Kidney epithelial cell (primary cell): ENCODE measurements around the gene MDM2. TPM values are rescaled to one million over a fixed set of nuclear protein-coding genes. Genes with fewer than 3 reads are reported as not detected.

Experiments used
- DNase-seq: peaks from one replicate; pipeline ENCODE4 v3.0.0-alpha.2; 2010; ENCODE audit warnings: low read depth
- H3K27me3 ChIP-seq: 2 replicates; pipeline ENCODE4 v1.6.0; 2011; ENCODE audit warnings: low read length; ENCODE audit not compliant: control insufficient read depth, insufficient read depth
- H3K36me3 ChIP-seq: 2 replicates; pipeline ENCODE4 v1.5.1; 2011; ENCODE audit warnings: low read length; ENCODE audit not compliant: control insufficient read depth, insufficient read depth
- H3K4me3 ChIP-seq: 2 replicates; pipeline ENCODE4 v1.5.1; 2011; ENCODE audit warnings: low read depth, mild to moderate bottlenecking, control low read depth, low read length
- CTCF ChIP-seq: IDR thresholded peaks from 2 replicates; pipeline ENCODE4 v1.5.1; 2011; ENCODE audit warnings: mild to moderate bottlenecking, moderate library complexity, low read length, control low read depth, inconsistent platforms; ENCODE audit not compliant: insufficient read depth, poor library complexity, severe bottlenecking
- total RNA-seq: library from RNA; depleted of rRNA; stranded (reverse); fragments of >200 nt; gene quantifications from 2 replicates; pipeline ENCODE4 v1.2.3, GENCODE V29; 2015

The MDM2 gene
- total RNA-seq, 1 donor from 2014 or later, result 195 TPM

- no peak for DNase-seq
- TF ChIP-seq CTCF, result no peak
- no peaks in the 10 kb centered on the region for H3K27me3 ChIP-seq
- H3K4me3 ChIP-seq, result no peak overlapping the region
- H3K36me3 ChIP-seq, result no peaks in the 10 kb centered on the region
Measured at GRCh38 chr12:68788554-68789143, 19.3 kb upstream of the MDM2 start.

DNA sequence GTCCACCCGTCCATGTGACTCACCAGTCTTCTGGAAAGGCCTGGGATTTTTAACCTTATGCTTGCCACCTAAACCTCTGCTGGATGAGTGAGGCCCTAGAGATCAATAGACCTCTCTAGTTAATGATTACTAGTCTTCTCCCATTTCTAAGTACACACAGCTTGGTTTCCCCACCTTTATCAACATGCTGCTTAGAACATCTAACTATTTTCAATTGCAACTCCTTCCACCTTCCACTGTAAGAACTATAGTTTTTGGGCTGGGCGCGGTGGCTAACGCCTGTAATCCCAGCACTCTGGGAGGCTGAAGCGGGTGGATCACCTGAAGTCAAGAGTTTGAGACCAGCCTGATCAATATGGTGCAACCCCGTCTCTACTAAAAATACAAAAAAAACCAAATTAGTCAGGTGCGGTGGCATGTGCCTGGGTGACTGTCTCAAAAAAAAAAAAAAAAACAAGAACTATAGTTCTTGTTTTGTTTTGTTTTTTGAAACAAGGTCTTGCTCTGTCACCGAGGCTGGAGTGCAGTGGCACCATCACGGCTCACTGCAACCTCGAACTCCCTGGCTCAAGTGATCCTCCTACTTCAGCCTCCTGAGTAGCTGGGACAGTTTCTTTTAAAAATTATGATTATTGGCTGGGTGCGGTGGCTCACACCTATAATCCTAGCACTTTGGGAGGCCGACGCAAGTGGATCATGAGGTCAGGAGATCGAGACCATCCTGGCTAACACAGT, 18.7 kb upstream of the MDM2 start:
- H3K36me3 ChIP-seq, result no peaks in the 10 kb centered on the region
- no peak overlapping the region for H3K4me3 ChIP-seq
- TF ChIP-seq CTCF, result no peak
- no peaks in the 10 kb centered on the region for H3K27me3 ChIP-seq
- DNase-seq, result no peak

- H3K4me3 ChIP-seq, result no peak overlapping the region
- H3K27me3 ChIP-seq, result no peaks in the 10 kb centered on the region
- no peak for TF ChIP-seq CTCF
Measured at GRCh38 chr12:68790081-68790951, 17.7 kb upstream of the MDM2 start.

DNA sequence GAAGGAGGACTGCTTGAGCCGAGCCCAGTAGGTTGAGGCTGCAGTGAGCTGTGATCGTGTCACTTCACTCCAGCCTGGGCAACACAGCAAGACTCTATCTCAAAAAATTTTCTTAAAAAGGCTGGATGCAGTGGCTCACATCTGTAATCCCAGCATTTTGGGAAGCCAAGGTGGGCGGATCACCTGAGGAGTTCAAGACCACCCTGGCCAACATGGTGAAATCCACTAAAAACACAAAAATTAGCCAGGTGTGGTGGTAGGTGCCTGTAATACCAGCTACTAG, 17.1 kb upstream of the MDM2 start:
- Histone ChIP-seq H3K36me3 (no peaks in the 10 kb centered on the region), H3K27me3 (no peaks in the 10 kb centered on the region), H3K4me3 (no peak overlapping the region)
- no peak for TF ChIP-seq CTCF
- no peak for DNase-seq

More at GRCh38 chr12:68790081-68790951, 17.7 kb upstream of the MDM2 start:
- no peaks in the 10 kb centered on the region for H3K36me3 ChIP-seq
- DNase-seq, result no peak

- Histone ChIP-seq H3K27me3 (no peaks in the 10 kb centered on the region), H3K36me3 (no peaks in the 10 kb centered on the region), H3K4me3 (no peak overlapping the region)
- TF ChIP-seq CTCF, result no peak
- no peak for DNase-seq
Measured at GRCh38 chr12:68791897-68792481, 16.0 kb upstream of the MDM2 start.
